RPMI7951 (cell line): ENCODE data around the gene SLC39A1. TPM values are rescaled to one million over a fixed set of nuclear protein-coding genes. Genes with fewer than 3 reads are reported as not detected.

ENCODE experiments used
- DNase-seq: peaks from one replicate; pipeline ENCODE4 v3.0.0-alpha.2; 2012; ENCODE audit warnings: low read depth
- total RNA-seq: library from RNA; depleted of rRNA; stranded (reverse); fragments of >200 nt; shearing (Covaris generic); gene quantifications from 2 replicates; pipeline ENCODE4 v1.2.3, GENCODE V29; 2014

Gene SLC39A1
- total RNA-seq, 1 experiment from 2014 or later, result 70.4 TPM

- DNase-seq, result no peak
Measured at GRCh38 chr1:153976819-153977249, 13.5 kb upstream of the SLC39A1 start.

- DNase-seq, result no peak
Measured at GRCh38 chr1:153973525-153973924, 10.2 kb upstream of the SLC39A1 start.

GRCh38 chr1:153973071-153973470 is 9.7 kb upstream of the SLC39A1 start:
- DNase-seq, result no peak

GRCh38 chr1:153970346-153970745 is 7.0 kb upstream of the SLC39A1 start:
- no peak for DNase-seq

- DNase-seq, result no peak
Measured at GRCh38 chr1:153968972-153969371, 5.6 kb upstream of the SLC39A1 start.

- no peak for DNase-seq
Measured at GRCh38 chr1:153968408-153968807, 5.1 kb upstream of the SLC39A1 start.

- no peak for DNase-seq
Measured at GRCh38 chr1:153968000-153968363, 4.6 kb upstream of the SLC39A1 start.

GRCh38 chr1:153967107-153967999 is 4.0 kb upstream of the SLC39A1 start, which contains the start of gene CREB3L4:
Gene CREB3L4 (plus strand): TSS chr1:153967902. CDS start chr1:153968526, 624 bp downstream.
- DNase-seq, result peak; percentile 96

- peak; percentile 65 for DNase-seq
Measured at GRCh38 chr1:153963850-153964331, 554 bp upstream of the SLC39A1 start.

- peak; percentile 65 for DNase-seq
Measured at GRCh38 chr1:153962088-153963029, 978 bp downstream of the SLC39A1 start.

GRCh38 chr1:153961421-153961820 is 1.9 kb downstream of the SLC39A1 start:
- DNase-seq, result no peak

- DNase-seq, result no peak
Measured at GRCh38 chr1:153960206-153960605, 3.1 kb downstream of the SLC39A1 start.

- DNase-seq, result no peak
Measured at GRCh38 chr1:153959454-153959853, 3.9 kb downstream of the SLC39A1 start.

- no peak for DNase-seq
Measured at GRCh38 chr1:153958961-153959260, 4.4 kb downstream of the SLC39A1 start.

- DNase-seq, result peak; percentile 97
Measured at GRCh38 chr1:153958111-153958960, 5.0 kb downstream of the SLC39A1 start, which contains the start of gene CRTC2. Gene CRTC2 (minus strand): TSS chr1:153958612. CDS start chr1:153958497, 115 bp downstream.

- DNase-seq, result no peak
Measured at GRCh38 chr1:153957744-153958110, 5.6 kb downstream of the SLC39A1 start.

- no peak for DNase-seq
Measured at GRCh38 chr1:153956997-153957715, 6.2 kb downstream of the SLC39A1 start.

- no peak for DNase-seq
Measured at GRCh38 chr1:153954826-153955225, 8.5 kb downstream of the SLC39A1 start.

- DNase-seq, result no peak
Measured at GRCh38 chr1:153953859-153954365, 9.4 kb downstream of the SLC39A1 start.

- no peak for DNase-seq
Measured at GRCh38 chr1:153951801-153952200, 11.5 kb downstream of the SLC39A1 start.
